Lower lobe of right lung (tissue), 2 donors: Measurements from ENCODE around the gene SEMA3D. TPM values are rescaled to one million over a fixed set of nuclear protein-coding genes. Genes with fewer than 3 reads are reported as not detected.

Experiments used
- ATAC-seq, 2 donors: fragments of 200-7000 bp; cut with Tn5 transposase; one replicate each; pipeline ENCODE4 v1.9.1; 2020 to 2022; ENCODE audit warnings: mild to moderate bottlenecking in 2 of 2, moderate library complexity in 2 of 2
- DNase-seq: peaks from one replicate; pipeline ENCODE4 v3.0.0-alpha.2; 2020
- H3K27ac ChIP-seq: fragments of 200-600 bp; one replicate; pipeline ENCODE4 v1.8.0; 2022
- H3K27me3 ChIP-seq: fragments of 200-600 bp; one replicate; pipeline ENCODE4 v1.8.0; 2022; ENCODE audit warnings: low read depth
- H3K36me3 ChIP-seq: fragments of 200-600 bp; one replicate; pipeline ENCODE4 v1.8.0; 2022; ENCODE audit warnings: mild to moderate bottlenecking
- H3K4me1 ChIP-seq: fragments of 200-600 bp; one replicate; pipeline ENCODE4 v1.8.0; 2022
- H3K4me3 ChIP-seq: fragments of 200-600 bp; one replicate; pipeline ENCODE4 v1.8.0; 2022; ENCODE audit warnings: mild to moderate bottlenecking
- H3K9me3 ChIP-seq: fragments of 200-600 bp; one replicate; pipeline ENCODE4 v1.8.0; 2022
- intact Hi-C: fragments of 100-400 bp; cut with DNase I; formaldehyde crosslinking; loops from one replicate; pipeline ENCODE4 v1.11.0; 2022
- total RNA-seq: library from RNA; stranded (reverse); fragmentation: NEBNext Ultra II Directional; extraction: Animal tissue kit (Norgen Biotek cat#: 25700); gene quantifications from one replicate; pipeline ENCODE4 v1.2.1, GENCODE V29; 2021
- TF ChIP-seq, protein P1 (sequence below): fragments of 200-600 bp; IDR thresholded peaks from one replicate; pipeline ENCODE4 v1.8.0; 2022; ENCODE audit warnings: antibody characterized with exemption, mild to moderate bottlenecking
- donor health status: DM: no; HTN: yes; CAD: no; lungs with severe emphysema.

Gene SEMA3D
- total RNA-seq, 1 donor from 2014 or later: 8.0 TPM

DNA sequence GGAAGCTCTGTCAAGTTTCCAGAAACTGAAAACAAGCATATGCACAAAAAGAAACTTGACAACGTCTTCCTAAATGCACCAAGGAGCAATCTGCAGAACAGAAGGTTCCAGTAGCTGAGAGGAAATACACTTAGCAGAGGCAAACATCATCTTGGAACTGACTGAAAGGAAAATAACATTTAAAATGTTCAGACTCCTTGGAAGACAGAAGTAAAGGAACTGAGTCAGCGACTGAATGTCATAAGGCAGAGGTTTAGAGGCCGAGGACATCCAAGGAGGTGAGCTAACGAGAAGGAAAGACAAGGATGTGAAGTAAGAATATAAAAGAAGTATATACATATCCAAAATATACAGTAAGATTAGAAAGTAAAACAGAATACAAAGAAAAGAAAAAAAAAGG, 24.1 kb downstream of the SEMA3D start:
- H3K27ac ChIP-seq: no peak overlapping the region

DNA sequence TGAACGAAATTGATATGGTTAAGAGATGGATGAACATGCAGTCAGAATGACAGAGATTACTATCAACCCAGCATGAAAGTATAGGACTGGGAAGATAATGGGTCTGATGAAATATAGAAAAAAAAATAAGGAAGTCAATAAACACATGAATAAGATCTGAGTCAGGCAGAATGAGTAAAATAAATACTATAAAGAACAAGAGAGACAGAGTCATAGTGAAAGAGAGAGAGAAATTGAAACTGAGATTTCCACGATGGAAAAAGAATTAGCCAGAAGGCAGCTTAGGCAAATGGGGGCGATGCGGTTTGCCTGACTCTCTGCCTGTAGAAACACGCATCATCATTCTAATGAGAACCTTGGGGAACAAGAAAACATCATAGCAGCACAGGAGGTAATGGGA, 26.6 kb downstream of the SEMA3D start:
- ATAC-seq: no peak

More for the DNA sequence above, 24.1 kb downstream of the SEMA3D start:
- ATAC-seq (no peak), DNase-seq (no peak)
- Histone ChIP-seq H3K4me1 (no peaks in the 10 kb centered on the region), H3K9me3 (no peaks in the 10 kb centered on the region), H3K4me3 (no peak overlapping the region), H3K27me3 (no peaks in the 10 kb centered on the region), H3K36me3 (no peaks in the 10 kb centered on the region)
- intact Hi-C loops: no loop called here
- TF ChIP-seq, protein P1, sequence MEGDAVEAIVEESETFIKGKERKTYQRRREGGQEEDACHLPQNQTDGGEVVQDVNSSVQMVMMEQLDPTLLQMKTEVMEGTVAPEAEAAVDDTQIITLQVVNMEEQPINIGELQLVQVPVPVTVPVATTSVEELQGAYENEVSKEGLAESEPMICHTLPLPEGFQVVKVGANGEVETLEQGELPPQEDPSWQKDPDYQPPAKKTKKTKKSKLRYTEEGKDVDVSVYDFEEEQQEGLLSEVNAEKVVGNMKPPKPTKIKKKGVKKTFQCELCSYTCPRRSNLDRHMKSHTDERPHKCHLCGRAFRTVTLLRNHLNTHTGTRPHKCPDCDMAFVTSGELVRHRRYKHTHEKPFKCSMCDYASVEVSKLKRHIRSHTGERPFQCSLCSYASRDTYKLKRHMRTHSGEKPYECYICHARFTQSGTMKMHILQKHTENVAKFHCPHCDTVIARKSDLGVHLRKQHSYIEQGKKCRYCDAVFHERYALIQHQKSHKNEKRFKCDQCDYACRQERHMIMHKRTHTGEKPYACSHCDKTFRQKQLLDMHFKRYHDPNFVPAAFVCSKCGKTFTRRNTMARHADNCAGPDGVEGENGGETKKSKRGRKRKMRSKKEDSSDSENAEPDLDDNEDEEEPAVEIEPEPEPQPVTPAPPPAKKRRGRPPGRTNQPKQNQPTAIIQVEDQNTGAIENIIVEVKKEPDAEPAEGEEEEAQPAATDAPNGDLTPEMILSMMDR: no peak

DNA sequence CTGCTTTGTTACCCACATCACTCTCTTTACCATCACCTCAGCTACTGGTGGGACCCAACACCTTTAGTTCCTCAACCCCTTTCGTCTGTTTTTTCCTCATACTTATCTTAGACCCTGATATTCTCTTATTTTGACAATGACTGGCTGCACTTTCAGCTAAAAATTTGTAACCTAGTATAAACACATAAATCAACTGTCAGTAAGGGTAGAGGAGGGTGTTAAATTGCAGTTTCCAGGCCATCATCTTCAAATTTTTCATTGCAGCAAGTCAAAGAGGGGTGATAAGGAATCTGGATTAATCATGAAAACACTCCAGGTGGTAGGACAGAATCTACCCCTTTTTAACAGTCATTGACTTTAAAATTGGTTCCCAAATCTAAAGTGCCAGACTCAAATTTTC, 27.9 kb downstream of the SEMA3D start:
- intact Hi-C loops: no loop called here
- TF ChIP-seq, protein P1: no peak
- Histone ChIP-seq H3K4me1 (no peaks in the 10 kb centered on the region), H3K4me3 (no peak overlapping the region), H3K36me3 (no peaks in the 10 kb centered on the region), H3K27ac (no peak overlapping the region), H3K9me3 (no peaks in the 10 kb centered on the region), H3K27me3 (no peaks in the 10 kb centered on the region)
- DNase-seq (no peak), ATAC-seq (no peak)

More for the DNA sequence above, 26.6 kb downstream of the SEMA3D start:
- intact Hi-C loops: no loop called here
- Histone ChIP-seq H3K27ac (no peak overlapping the region), H3K36me3 (no peaks in the 10 kb centered on the region), H3K4me1 (no peaks in the 10 kb centered on the region), H3K9me3 (no peaks in the 10 kb centered on the region), H3K4me3 (no peak overlapping the region), H3K27me3 (no peaks in the 10 kb centered on the region)
- TF ChIP-seq, protein P1: no peak
- no peak for DNase-seq

DNA sequence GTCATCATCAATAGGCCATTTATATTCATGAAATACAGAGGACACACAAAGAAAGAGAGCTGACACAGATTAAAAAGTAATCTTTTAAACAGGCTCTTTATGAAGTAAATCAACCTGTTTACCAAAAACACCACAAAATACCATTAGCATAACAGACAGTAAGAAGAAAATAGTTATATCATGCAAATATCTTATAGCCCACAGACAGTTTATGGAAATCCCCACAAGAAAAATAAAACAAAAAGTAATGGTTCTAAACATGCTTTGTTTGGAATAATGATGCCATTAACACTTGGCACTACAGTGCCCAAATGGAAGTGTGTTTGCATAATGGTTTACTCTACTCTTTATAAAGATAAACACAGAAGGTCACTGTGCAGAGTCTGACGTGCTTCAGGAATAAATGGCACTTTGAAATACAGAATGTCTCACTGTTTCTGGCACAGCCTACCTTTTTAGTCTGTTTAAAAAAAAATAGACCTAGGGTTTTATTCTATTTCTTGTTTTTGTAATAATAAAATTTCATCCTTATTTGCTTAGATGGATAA, 30.1 kb downstream of the SEMA3D start:
- DNase-seq: no peak
- no peak overlapping the region for H3K27ac ChIP-seq
- H3K27me3 ChIP-seq: no peaks in the 10 kb centered on the region
- no peaks in the 10 kb centered on the region for H3K4me1 ChIP-seq
- H3K9me3 ChIP-seq: no peaks in the 10 kb centered on the region
- intact Hi-C loops: no loop called here
- TF ChIP-seq, protein P1: no peak
- no peaks in the 10 kb centered on the region for H3K36me3 ChIP-seq
- no peak overlapping the region for H3K4me3 ChIP-seq
- no peak for ATAC-seq

DNA sequence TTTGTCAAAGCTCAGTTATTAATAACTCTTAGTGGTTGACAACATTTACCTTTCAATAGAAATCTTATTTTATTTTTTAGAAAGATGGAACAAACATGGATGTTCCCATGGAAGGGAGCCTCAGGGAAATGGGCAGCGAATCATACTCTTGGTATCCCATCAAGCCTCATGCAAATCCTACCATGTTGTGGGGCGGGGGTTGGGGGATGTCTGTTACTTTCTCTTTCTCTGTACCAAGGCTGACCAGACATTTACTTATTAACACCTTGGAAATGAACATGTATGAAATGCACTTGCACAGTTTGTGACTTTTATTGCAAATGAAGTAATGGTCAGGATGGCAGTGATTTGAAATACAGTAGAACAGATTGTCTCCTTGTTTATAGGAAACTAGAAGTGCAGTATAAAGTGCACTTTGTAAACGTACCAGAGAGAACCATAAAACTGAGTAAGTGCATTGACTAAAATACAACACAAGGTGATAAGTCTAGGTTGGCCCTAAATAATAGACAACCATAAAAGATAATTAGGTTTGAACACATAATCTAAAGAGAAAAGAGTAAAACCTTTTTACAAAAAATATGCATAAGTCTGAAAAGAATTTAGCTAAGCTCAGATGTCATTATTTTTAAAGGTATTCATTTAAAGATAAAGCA, 32.4 kb downstream of the SEMA3D start:
- DNase-seq: no peak
- Histone ChIP-seq H3K36me3 (no peaks in the 10 kb centered on the region), H3K4me3 (no peak overlapping the region), H3K27me3 (no peaks in the 10 kb centered on the region), H3K27ac (no peak overlapping the region), H3K9me3 (no peaks in the 10 kb centered on the region), H3K4me1 (no peaks in the 10 kb centered on the region)
- TF ChIP-seq, protein P1: no peak
- intact Hi-C loops: no loop called here
- no peak for ATAC-seq
